H9 (cell line): Measurements from ENCODE around the gene MTMR1. TPM values are rescaled to one million over a fixed set of nuclear protein-coding genes. Genes with fewer than 3 reads are reported as not detected.

ENCODE experiments used
- DNase-seq: peaks from one replicate; pipeline ENCODE4 v3.0.0-alpha.2; 2017
- H2AFZ ChIP-seq: one replicate; pipeline ENCODE4 v1.6.1; 2013; ENCODE audit warnings: mild to moderate bottlenecking, low read length, control low read depth, moderate library complexity
- H2AK5ac ChIP-seq: 2 replicates; pipeline ENCODE4 v1.6.1; 2013; ENCODE audit warnings: low read length, control low read depth, mixed read lengths; ENCODE audit not compliant: insufficient read length
- H2BK120ac ChIP-seq: one replicate; pipeline ENCODE4 v1.6.1; 2013; ENCODE audit warnings: low read depth, mild to moderate bottlenecking, low read length, control low read depth, inconsistent platforms; ENCODE audit not compliant: poor library complexity, severe bottlenecking
- H2BK12ac ChIP-seq: 2 replicates; pipeline ENCODE4 v1.6.1; 2013; ENCODE audit warnings: low read length, control low read depth, mixed read lengths, low read depth; ENCODE audit not compliant: insufficient read length
- H2BK15ac ChIP-seq: 2 replicates; pipeline ENCODE4 v1.6.1; 2013; ENCODE audit warnings: low read depth, low read length, control low read depth
- H2BK20ac ChIP-seq: one replicate; pipeline ENCODE4 v1.6.1; 2013; ENCODE audit warnings: low read depth, mild to moderate bottlenecking, low read length, control low read depth, inconsistent platforms; ENCODE audit not compliant: poor library complexity, severe bottlenecking
- H2BK5ac ChIP-seq: 2 replicates; pipeline ENCODE4 v1.6.1; 2013; ENCODE audit warnings: low read length, control low read depth, mixed read lengths; ENCODE audit not compliant: insufficient read length
- H3K14ac ChIP-seq: 2 replicates; pipeline ENCODE4 v1.6.1; 2013; ENCODE audit warnings: low read length, control low read depth; ENCODE audit not compliant: insufficient read depth
- H3K18ac ChIP-seq: 2 replicates; pipeline ENCODE4 v1.6.1; 2013; ENCODE audit warnings: low read depth, mild to moderate bottlenecking, mixed read lengths, low read length, control low read depth; ENCODE audit not compliant: insufficient read length
- H3K23ac ChIP-seq: 2 replicates; pipeline ENCODE4 v1.6.1; 2013; ENCODE audit warnings: low read length, control low read depth, mixed read lengths, low read depth; ENCODE audit not compliant: insufficient read length
- H3K23me2 ChIP-seq: 2 replicates; pipeline ENCODE4 v1.6.1; 2013; ENCODE audit warnings: low read depth, mild to moderate bottlenecking, mixed read lengths, low read length, control low read depth; ENCODE audit not compliant: insufficient read length, poor library complexity, severe bottlenecking
- H3K27ac ChIP-seq: 2 replicates; pipeline ENCODE4 v1.5.1; 2013; ENCODE audit warnings: low read length, control low read depth, mixed read lengths, low read depth; ENCODE audit not compliant: insufficient read length
- H3K27me3 ChIP-seq: 2 replicates; pipeline ENCODE4 v1.6.1; 2013; ENCODE audit warnings: low read length, control low read depth, inconsistent platforms; ENCODE audit not compliant: insufficient read depth
- H3K4ac ChIP-seq: 2 replicates; pipeline ENCODE4 v1.6.1; 2013; ENCODE audit warnings: low read depth, mild to moderate bottlenecking, control low read depth, inconsistent platforms, low read length, moderate library complexity
- H3K4me1 ChIP-seq: 2 replicates; pipeline ENCODE4 v1.6.1; 2013; ENCODE audit warnings: low read length, control low read depth, inconsistent platforms; ENCODE audit not compliant: insufficient read depth
- H3K4me2 ChIP-seq: 2 replicates; pipeline ENCODE4 v1.6.1; 2013; ENCODE audit warnings: low read length, control low read depth, mixed read lengths; ENCODE audit not compliant: insufficient read length, insufficient read depth
- H3K56ac ChIP-seq: 2 replicates; pipeline ENCODE4 v1.6.1; 2013; ENCODE audit warnings: low read depth, mild to moderate bottlenecking, mixed read lengths, low read length, control low read depth; ENCODE audit not compliant: insufficient read length
- H3K79me1 ChIP-seq: 2 replicates; pipeline ENCODE4 v1.6.1; 2013; ENCODE audit warnings: low read depth, mild to moderate bottlenecking, moderate library complexity, low read length, control low read depth, inconsistent platforms; ENCODE audit not compliant: insufficient read depth, poor library complexity, severe bottlenecking
- H3K79me2 ChIP-seq: 2 replicates; pipeline ENCODE4 v1.6.1; 2013; ENCODE audit warnings: low read length, control low read depth, inconsistent platforms; ENCODE audit not compliant: insufficient read depth
- H3K9ac ChIP-seq: 2 replicates; pipeline ENCODE4 v1.6.1; 2013; ENCODE audit warnings: low read length, control low read depth, mixed read lengths; ENCODE audit not compliant: insufficient read length; ENCODE audit errors: extremely low read depth
- H3K9me3 ChIP-seq: one replicate; pipeline ENCODE4 v1.6.1; 2013; ENCODE audit warnings: low read depth, low read length, inconsistent platforms; ENCODE audit not compliant: control insufficient read depth
- H3T11ph ChIP-seq: one replicate; pipeline ENCODE4 v1.6.1; 2013; ENCODE audit warnings: mild to moderate bottlenecking, low read length, control low read depth, inconsistent platforms
- H4K20me1 ChIP-seq: one replicate; pipeline ENCODE4 v1.6.1; 2013; ENCODE audit not compliant: control insufficient read depth, insufficient read length, insufficient read depth
- H4K5ac ChIP-seq: 2 replicates; pipeline ENCODE4 v1.6.1; 2013; ENCODE audit warnings: low read depth, mild to moderate bottlenecking, mixed read lengths, low read length, control low read depth; ENCODE audit not compliant: insufficient read length
- H4K8ac ChIP-seq: replicated peaks from 2 replicates; pipeline ENCODE4 v1.6.1; 2013; ENCODE audit warnings: low read length, control low read depth, mixed read lengths, low read depth; ENCODE audit not compliant: insufficient read length
- H4K91ac ChIP-seq: 2 replicates; pipeline ENCODE4 v1.6.1; 2013; ENCODE audit warnings: low read depth, mild to moderate bottlenecking, moderate library complexity, mixed read lengths, low read length, control low read depth; ENCODE audit not compliant: insufficient read length
- H3K27ac Mint-ChIP-seq, 3 experiments: 2 replicates in 2 of 3; 3 replicates in 1 of 3; pipeline ENCODE4 v1.8.0; 2020 to 2021; ENCODE audit warnings: mixed read lengths in 3 of 3, mild to moderate bottlenecking in 1 of 3, moderate library complexity in 1 of 3
- H3K27me3 Mint-ChIP-seq: 2 replicates; pipeline ENCODE4 v1.8.0; 2021; ENCODE audit warnings: low read depth, mild to moderate bottlenecking, moderate library complexity, mixed read lengths
- H3K36me3 Mint-ChIP-seq, 3 experiments: 2 replicates in 2 of 3; 3 replicates in 1 of 3; pipeline ENCODE4 v1.8.0; 2020 to 2021; ENCODE audit warnings: low read depth in 3 of 3, mixed read lengths in 3 of 3; ENCODE audit not compliant: insufficient read depth in 1 of 3
- H3K4me1 Mint-ChIP-seq, 2 experiments: 2 replicates each; pipeline ENCODE4 v1.8.0; 2020; ENCODE audit warnings: mixed read lengths in 2 of 2
- H3K4me3 Mint-ChIP-seq, 2 experiments: 2 replicates in 1 of 2; 3 replicates in 1 of 2; pipeline ENCODE4 v1.8.0; 2020 to 2021; ENCODE audit warnings: mild to moderate bottlenecking in 2 of 2, mixed read lengths in 2 of 2, moderate library complexity in 1 of 2
- H3K9me3 Mint-ChIP-seq, 2 experiments: 2 replicates in 1 of 2; 3 replicates in 1 of 2; pipeline ENCODE4 v1.8.0; 2020; ENCODE audit warnings: mild to moderate bottlenecking in 2 of 2, mixed read lengths in 2 of 2, moderate library complexity in 1 of 2
- total RNA-seq: library from RNA; stranded (reverse); gene quantifications from 2 replicates; pipeline ENCODE4 v1.2.1, GENCODE V29; 2021
- TF ChIP-seq, protein P1 (sequence below): fragments of 200-600 bp; sonication (generic); conservative IDR thresholded peaks from 3 replicates; pipeline ENCODE4 v1.8.0; 2021; ENCODE audit warnings: antibody characterized with exemption, mild to moderate bottlenecking

The MTMR1 gene
- total RNA-seq, 1 experiment from 2014 or later = 25.2 TPM

DNA sequence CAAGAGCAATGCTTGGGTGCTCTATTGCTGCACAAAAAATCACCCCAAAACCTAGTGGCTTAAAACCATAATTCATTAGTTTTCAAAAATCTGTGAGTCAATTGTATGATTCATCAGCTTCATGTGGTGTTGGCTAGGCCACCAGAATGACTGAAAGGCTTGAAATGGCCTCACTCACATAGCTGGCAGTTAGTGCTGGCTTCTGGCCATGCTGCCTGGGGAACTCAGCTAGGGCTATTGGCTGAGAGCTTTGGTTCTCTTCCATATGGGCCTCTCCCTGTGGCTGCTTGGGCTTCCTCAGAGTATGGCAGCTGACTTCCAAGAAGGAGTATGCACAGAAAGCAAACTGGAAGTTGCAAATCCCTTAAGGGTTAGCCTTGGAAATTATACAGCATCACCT, 3.1 kb upstream of the MTMR1 start:
- Histone ChIP-seq H3T11ph (no peak overlapping the region), H4K91ac (no peak overlapping the region), H3K27me3 (no peaks in the 10 kb centered on the region), H2AFZ (no peak overlapping the region), H3K27ac (no peak overlapping the region), H2AK5ac (no peak overlapping the region), H3K4me1 (peaks cover 6% of the 10 kb centered on the region; the same call in 1 of the 2 replicates), H3K4ac (no peak overlapping the region), H3K79me1 (no peaks in the 10 kb centered on the region), H3K23ac (no peak overlapping the region), H4K20me1 (no peaks in the 10 kb centered on the region), H2BK15ac (no peak overlapping the region), H3K56ac (no peak overlapping the region), H4K8ac (no peak overlapping the region), H2BK5ac (no peak overlapping the region), H3K9me3 (peaks cover 6% of the 10 kb centered on the region), H2BK120ac (no peak overlapping the region), H3K18ac (no peak overlapping the region), H3K4me2 (no peak overlapping the region), H3K14ac (no peak overlapping the region), H2BK20ac (no peak overlapping the region), H3K9ac (no peak overlapping the region), H4K5ac (no peak overlapping the region), H3K79me2 (no peaks in the 10 kb centered on the region), H2BK12ac (no peak overlapping the region), H3K23me2 (peaks cover 9% of the 10 kb centered on the region)
- no peak overlapping the region for H3K4me3 Mint-ChIP-seq
- peaks cover 75 to 81% of the 10 kb centered on the region in 2 experiments for H3K9me3 Mint-ChIP-seq
- TF ChIP-seq, protein P1, sequence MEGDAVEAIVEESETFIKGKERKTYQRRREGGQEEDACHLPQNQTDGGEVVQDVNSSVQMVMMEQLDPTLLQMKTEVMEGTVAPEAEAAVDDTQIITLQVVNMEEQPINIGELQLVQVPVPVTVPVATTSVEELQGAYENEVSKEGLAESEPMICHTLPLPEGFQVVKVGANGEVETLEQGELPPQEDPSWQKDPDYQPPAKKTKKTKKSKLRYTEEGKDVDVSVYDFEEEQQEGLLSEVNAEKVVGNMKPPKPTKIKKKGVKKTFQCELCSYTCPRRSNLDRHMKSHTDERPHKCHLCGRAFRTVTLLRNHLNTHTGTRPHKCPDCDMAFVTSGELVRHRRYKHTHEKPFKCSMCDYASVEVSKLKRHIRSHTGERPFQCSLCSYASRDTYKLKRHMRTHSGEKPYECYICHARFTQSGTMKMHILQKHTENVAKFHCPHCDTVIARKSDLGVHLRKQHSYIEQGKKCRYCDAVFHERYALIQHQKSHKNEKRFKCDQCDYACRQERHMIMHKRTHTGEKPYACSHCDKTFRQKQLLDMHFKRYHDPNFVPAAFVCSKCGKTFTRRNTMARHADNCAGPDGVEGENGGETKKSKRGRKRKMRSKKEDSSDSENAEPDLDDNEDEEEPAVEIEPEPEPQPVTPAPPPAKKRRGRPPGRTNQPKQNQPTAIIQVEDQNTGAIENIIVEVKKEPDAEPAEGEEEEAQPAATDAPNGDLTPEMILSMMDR = no peak
- H3K27me3 Mint-ChIP-seq = peaks cover 2% of the 10 kb centered on the region; the same call in 1 of the 2 replicates
- H3K27ac Mint-ChIP-seq = no peak overlapping the region
- H3K4me1 Mint-ChIP-seq = peaks cover 20 to 21% of the 10 kb centered on the region in 2 experiments
- peaks cover 9 to 20% (median 10%) of the 10 kb centered on the region in 3 experiments; a peak in 6 of 7 replicates for H3K36me3 Mint-ChIP-seq
- DNase-seq = no peak
